HG02885 (cell line): ENCODE measurements around the gene COX19.
"Not testable (repeated sequence)": the region's sequence is repeated elsewhere in the genome, so short reads cannot be mapped to it uniquely, and the experiment has no call there.

Experiments used
- ATAC-seq: cut with Tn5 transposase; IDR thresholded peaks from one replicate; pipeline ENCODE4 v1.9.1; 2021; ENCODE audit warnings: mild to moderate bottlenecking; ENCODE audit not compliant: unreplicated experiment, poor library complexity

COX19 gene

DNA sequence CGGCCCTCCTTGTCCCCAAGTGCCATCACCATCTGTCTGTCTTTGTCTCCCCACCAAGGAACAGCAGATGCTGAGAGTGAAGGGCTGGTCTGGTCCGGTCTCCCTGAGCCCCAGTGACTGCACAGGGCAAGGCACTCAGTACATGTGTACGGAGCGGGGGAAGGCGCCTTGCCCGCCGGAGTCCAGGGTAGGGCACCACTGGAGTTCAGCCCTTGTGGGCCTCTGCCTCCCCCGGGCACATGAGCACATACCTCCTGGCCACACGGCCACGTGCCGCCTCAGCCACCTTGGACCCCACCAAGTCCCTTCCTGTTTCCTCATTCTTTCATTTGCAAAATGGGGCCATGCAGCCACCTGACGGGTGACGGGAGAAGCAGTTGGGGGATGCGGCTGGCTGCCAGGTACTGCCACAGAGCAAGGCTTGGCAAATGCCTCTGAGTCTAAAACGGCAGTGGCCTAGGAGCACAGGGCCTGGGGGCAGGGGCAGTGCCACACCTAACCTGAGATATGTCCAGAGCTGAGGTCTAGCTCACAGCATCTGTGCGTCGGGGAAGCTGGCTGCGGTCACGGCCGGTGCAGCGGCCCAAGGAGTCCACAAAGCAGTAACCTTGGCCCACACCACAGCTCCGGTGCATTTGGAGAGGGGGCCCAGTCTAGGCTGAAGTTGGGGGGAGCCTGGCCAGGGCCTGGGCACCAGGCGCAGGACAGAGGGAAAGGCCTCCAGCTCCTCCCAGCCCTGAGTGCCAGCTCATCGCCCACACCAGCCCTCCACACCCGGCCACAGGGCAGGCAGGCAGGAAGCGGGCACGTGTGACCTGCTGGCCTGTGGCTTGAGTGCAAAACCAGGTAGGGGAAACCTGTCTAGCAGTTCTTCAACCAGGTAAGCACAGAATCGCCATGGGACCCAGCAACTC lies 26.1 kb downstream of the COX19 start:
- no peak for ATAC-seq

DNA sequence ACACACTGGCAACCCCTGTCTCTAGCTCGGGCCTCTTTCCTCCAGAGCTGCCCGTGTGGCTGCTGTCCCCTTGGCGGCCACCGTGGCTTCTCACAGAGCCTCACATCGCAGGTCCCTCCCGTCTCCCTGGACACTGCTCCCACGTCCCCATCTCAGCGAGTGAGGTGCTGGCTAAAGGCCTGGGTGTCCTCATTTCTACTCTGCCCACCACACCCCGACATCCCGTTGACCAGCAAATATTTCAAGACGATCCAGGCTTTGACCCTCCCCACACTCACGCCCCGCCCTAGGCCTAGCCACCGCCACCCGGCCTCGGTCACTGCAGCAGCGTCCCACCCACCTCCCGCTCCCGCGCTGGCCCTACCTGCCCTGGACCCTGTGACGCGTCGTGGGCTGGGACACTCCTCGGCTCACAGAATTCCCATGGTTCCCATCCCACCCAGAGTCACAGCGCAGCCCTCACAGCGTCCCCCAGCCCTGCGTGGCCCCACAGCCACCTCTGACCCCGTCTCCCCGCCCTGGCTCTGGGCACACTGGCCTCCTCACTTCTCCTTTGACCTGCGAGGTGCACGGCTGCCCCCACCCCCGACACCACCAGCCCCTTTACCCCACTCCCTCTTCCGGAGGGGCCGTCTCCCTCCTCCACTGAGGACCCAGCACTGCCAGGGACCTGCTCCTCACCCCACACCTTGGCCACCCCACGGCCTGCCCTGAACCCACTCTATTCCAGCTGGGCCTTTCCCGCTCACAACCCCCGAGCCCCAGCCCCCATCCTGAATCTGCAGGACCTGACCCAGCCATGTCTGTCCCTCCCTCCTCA lies 27.7 kb downstream of the COX19 start:
- ATAC-seq: no peak

DNA sequence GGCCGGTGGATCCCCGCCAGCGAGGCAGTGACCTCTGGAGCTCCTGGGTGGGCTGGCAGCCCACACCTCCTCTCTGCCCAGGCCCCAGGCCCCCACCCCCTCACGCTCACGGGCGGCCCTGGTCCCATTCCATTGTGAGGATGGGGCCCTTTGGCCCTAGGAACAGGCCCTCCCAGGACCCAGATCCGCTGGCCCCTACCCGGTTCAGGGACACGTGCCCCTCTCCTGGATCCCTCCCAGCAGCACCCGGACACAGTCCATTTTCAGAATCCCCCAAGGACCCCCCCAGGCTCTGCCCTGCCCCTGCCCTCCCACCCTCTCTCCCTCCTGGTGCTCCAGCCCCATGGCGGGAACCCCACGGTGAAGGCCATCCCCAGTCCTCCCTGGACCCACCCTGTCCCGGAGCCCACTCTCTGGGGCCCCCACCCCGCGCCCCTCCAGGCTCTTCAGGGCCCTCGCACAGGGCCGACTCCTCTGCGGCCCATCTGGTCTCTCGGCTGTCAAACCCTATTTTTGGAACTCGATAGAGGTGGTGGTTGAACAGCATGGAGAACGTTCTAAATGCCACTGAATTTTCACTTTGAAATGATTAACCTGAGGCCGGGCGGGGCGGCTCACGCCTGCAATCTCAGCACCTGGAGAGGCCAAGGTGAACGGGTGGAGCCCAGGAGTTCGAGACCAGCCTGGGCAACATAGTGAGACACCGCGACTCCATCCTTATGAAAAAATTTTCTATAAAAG lies 28.9 kb downstream of the COX19 start:
- no peak for ATAC-seq

DNA sequence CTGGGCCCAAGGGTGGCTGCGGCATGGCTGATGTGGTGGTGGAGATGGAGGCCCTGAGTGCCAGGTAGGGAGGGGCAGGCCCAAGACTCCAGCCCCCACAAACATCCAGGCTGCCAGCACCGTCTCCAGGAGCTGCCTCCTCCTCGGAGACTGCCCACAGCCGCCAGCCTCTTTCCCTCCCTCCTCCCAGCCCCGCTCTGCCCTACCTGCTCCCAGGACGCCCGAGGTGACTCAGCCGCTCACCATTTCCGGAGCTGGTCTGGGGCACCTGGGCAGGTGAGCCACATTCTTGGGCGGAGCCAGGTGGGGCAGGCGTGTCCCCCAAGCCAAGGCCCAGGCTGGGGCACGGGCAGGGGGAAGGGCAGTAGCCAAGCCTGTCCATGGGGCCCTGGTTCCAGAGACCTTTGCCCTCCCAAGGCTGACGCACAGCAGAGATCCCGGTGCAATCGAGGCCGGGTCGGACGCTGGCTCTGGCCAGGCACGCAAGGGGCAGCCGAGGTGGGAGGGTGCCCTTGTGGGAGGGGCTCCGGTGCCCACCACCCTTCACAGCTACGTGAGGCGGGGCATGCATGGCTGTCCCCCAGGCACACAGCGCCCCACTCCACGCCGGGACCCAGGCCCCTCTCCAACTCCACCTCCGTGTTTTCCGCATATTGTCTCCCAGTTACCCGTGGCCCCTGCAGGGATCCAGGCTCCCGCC lies 29.6 kb downstream of the COX19 start:
- no peak for ATAC-seq

DNA sequence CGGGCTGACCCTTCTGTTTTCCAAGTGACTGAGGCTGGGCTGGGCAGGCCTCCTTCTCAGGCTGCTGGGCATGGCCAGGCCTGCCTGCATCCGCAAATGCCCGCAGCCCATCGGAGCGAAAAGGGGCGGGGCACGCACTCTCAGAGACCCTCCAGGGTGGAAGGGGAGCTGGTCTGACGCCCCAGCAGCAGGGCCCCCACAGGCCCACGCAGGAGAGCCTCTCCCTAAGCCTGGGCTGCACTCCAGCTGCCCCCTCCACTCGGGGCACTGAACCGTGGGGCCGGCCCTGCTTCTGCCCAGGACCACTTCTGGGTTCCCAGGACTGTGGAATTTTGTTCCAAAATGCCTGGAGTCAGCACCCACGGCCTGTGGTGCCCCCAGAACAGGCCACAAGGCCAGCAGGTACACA lies 30.2 kb downstream of the COX19 start:
- no peak for ATAC-seq

DNA sequence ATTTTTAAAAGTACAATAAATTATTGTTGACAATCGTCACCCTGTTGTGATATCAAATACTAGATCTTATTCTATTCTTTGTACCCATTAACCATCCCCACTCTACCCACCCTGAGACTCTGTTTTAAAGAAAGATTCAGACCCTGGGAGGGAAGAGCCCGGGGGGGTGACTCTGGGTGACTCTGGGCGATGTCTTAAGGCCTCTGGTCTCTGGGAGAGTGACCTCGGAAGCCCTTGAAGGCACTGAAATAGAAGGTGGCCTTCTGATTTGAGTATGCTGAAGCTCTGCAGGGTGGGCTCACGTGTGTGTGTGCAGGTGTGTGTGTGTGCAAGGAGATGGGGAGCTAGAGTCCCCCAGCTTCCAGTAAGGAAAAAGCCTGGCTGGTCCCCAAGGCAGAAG lies 30.6 kb downstream of the COX19 start:
- ATAC-seq: no peak

DNA sequence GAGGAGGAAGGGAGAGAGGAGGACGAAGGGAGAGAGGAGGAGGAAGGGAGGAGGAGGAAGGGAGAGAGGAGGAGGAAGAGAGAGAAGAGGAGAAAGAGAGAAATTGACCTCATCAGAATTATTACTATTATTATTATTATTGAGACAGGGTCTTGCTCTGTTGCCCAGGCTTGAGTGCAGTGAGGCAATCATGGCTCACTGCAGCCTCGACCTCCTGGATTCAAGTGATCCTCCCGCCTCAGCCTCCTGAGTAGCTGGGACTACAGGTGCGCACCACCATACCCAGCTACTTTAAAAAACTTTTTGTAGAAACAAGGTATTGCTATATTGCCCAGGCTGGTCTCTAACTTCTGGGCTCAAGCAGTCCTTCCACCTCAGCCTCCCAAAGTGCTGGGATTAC lies 31.6 kb downstream of the COX19 start:
- ATAC-seq: not testable (repeated sequence)

DNA sequence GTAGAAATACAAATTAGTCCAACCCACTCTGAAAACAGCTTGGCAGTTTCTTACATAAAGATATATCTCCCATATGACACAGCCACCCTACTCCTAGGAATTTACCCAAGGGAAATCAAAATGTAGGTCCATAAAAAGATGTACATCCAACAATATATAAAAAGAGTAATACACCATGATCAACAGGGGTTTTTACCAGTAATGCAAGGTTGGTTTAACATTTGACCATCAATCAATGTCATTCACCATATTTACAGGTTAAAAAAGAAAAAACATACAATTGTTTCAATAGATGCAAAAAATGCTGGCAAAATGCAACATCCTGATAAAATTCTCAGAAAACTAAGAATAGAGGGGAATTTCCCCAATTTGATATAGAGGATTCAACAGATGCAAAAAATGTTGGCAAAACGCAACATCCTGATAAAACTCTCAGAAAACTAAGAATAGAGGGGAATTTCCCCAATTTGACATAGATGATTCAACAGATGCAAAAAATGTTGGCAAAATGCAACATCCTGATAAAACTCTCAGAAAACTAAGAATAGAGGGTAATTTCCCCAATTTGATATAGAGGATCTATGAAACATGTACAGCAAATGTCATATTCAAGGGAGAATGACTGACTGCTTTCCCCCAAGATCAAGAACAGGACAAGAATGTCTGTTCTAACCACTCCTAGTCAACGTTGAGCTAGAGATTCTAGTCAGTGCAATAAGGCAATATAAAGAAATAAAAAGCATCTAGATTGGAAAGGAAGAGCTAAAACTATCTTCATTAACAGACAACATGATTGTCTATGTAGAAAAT lies 34.5 kb downstream of the COX19 start:
- ATAC-seq: no peak

DNA sequence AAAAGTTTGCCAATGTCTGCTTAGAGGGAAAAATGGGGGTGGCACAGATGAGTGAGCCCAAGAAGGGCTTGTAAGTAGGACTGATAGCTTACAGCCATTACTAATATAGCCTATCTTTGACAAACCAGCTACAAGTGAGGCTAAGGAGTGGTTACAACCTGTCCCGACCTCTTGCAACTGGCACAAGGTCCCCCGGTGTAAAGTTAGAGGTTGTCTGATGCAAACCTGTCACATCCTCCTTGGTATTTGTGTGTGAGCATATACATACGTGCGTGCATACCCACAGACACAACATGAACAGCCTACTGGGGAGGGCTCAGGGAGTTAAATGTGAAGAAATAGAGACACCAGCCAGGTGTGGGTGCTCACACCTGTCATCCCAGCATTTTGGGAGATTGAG lies 35.5 kb downstream of the COX19 start:
- no peak for ATAC-seq

DNA sequence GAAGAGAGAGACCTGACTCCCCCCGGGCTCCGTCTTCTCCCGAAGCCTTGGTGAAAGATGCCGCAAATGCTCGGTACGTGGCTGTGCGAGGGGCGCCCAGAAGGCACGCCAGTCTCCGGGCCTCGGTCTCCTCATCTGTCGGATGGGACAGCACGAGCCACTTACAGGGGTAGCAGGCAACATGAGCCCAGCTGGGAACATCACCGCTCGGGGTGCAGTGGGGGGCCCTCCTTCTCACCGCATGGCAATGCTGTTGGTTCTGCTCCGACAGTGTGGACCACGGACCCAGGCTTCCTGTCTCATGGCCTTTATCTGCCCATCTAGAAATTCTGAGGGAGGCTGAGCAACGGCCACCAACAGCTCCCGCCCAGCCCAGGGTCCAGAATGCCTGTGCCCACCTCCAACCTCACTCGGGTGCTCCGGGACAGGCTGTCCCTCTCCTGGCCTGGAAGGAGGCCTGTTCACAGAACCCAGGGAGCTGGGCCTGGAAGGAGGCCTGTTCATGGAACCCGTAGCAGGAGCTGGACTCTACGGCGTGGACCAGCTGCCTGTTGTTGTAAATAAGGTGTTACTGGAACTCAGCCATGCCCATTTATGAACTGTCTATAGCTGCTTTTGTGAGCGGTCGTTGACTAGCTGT lies 36.7 kb downstream of the COX19 start:
- ATAC-seq: no peak

DNA sequence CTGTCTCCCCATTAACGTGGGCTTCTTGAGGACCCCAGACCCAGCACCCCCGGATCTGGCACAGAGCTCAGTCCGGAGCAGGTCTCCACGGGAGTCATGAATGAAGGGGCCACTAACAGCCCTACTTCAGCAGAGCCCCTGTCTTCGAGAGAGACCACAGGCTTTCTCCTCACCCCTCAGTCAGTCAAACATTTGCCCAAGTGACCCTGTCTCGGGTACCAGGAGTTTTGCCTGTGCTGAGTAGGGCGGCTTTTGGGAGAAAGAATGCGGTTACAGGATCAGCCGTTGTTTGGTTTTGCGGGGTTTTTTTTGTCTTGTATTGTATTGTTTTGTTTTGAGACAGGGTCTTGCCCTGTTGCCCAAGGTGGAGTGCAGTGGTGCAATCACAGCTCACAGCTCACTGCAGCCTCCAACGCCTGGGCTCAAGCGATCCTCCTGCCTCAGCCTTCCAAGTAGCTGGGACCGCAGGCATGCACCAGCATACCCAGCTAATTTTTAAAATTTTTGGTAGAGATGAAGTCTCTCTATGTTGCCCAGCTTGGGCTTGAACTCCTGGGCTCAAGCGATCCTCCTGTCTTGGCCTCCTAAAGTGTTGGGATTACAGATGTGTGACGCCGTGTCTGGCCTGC lies 37.4 kb downstream of the COX19 start:
- ATAC-seq: no peak

DNA sequence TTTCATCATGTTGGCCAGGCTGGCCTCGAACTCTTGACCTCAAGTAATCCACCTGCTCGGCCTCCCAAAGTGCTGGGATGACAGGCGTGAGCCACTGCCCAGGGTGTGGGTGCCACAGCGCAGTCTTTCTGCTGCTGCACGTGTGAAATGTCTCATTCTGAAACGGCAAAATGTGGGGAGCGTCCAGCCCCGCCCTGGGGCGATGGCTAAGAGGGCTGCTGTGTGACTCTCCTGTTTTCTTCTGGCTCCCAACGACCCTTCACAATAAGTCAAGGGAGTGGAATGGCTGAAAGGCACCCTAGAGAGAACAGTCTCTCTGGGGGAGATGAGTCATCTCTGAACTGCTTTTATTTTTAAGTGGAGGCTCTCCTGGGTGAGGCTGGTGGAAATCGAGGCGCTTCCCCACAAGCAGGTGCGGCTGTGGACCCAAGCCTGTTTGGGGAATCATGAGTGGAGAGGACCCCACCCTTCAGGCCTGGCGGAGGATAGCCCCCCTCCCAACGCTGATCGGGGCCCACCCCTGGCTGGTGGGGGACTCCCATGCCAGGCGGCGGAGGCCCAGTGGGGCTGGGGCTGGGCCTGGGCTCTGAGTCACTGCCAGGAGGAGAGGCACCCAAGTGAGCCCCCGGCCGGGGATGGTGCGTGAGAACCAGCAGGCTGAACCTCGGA lies 38.8 kb downstream of the COX19 start:
- ATAC-seq: peak; percentile 84

DNA sequence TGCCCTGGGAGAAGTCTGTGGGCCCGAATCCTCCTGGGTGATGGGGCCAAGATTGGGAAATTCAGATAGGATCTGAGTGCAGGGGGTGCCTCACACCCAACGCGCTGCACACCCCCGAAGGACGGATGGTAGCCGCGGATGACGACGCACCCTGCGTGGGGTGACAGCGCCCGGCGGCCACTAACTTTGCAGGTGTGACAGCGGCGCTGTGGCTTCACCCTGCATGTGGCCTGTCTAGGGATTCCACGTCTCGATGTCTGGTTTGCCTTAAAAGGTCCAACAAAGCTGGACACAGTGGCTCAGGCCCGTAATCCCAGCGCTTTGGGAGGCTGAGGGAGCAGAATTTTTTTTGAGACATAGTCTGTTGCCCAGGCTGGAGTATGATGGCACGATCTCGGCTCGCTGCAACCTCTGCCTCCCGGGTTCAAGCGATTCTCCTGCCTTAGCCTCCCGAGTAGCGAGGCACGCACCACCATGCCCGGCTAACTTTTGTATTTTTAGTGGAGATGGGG lies 39.4 kb downstream of the COX19 start:
- ATAC-seq: no peak

DNA sequence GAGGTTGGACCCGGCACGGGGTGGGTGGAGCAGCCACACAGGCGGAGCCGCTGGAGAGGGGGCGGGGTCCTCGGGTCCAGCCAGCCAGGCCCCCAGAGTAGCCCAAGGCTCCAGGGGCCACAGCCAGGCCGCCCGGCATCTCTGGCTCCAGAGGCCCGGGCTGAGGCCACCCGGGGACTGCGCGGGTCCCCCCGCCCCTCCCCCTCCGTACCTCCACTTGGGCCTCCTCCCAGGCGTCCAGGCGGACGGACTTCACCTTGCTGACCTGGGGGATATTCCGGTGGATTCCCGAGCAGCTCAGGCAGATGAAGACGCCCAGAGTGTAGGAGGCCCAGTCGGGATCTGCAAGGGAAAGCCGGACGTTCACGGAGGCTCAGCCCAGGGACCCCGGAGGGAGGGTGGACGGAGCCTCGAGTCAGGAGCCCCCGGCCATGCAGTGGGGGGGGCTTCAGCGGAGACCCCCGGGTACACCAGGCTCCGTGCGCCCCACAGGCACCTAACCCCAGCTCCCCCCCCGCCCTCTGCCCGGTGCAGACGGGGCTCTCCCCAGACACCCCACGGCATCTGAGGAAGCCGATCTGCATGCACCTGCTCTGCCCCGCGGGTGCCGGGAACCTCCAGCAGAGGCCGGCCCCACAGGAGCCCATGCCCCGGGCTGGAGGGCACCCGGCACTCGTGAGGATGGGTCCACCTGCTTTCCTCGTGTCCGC lies 40.0 kb downstream of the COX19 start:
- ATAC-seq: no peak

DNA sequence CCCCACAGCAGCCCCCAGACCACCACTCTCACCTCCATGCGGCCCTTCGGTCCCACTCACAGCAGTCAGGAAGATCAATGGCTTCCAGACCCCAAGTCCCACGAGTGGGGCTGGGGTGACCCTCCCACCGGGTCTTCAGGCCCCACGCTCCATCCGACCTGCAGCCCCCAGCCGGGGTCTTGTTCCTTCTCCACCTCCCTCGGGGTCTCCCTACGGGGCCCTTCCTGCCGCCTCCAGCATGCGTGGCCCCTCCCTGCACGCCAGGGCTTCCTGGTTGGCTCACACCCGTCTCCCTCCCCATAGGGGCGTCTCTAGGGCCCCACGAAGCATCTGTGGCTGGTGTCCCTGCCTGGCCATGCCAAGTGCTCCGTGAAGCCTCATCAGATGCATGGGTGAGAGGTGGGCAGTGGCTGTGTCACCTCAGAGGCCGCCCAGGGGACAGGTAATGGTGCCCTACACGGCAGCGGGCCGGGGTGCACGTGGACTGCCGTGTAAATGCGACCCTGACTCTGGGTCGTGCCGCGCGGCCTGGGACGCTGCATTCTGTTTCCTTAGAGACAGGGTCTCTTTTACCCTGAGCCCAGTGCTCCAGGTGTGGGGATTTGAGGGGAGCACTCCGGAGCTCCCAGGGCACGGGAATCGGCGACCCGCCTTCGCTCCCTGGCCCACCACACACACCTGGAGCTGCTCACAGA lies 40.7 kb downstream of the COX19 start:
- ATAC-seq: no peak

DNA sequence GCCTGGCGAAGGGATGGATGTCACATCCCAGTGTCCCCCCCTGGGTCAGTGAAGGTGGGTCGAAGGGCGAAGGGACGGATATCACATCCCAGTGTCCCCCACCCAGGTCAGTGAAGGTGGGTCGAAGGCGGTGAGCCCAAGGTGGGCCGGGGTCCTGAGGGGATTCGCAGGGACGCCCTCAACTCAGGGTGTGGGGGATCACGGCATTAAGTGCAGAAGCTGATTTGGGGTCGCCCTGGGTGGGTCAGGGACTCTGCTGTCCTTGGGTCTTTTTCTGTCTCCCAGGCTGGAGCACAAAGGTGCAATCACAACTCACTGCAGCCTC lies 42.7 kb downstream of the COX19 start:
- no peak for ATAC-seq
